Left ventricle myocardium inferior (tissue), 1 donor: ENCODE data around the gene TMEM38B. TPM values are rescaled to one million over a fixed set of nuclear protein-coding genes. Genes with fewer than 3 reads are reported as not detected.

ENCODE experiments used
- DNase-seq: peaks from one replicate; pipeline ENCODE4 v3.0.0-alpha.2; 2020
- H3K27ac ChIP-seq: fragments of 200-600 bp; replicated peaks from 2 replicates; pipeline ENCODE4 v1.8.0; 2021
- H3K27me3 ChIP-seq: fragments of 200-600 bp; 2 replicates; pipeline ENCODE4 v1.8.0; 2021; ENCODE audit warnings: low read depth
- H3K36me3 ChIP-seq: fragments of 200-600 bp; 2 replicates; pipeline ENCODE4 v1.8.0; 2021
- H3K4me1 ChIP-seq: fragments of 200-600 bp; 2 replicates; pipeline ENCODE4 v1.8.0; 2021
- H3K4me3 ChIP-seq: fragments of 200-600 bp; 2 replicates; pipeline ENCODE4 v1.8.0; 2021; ENCODE audit warnings: mild to moderate bottlenecking, moderate library complexity
- H3K9me3 ChIP-seq: fragments of 200-600 bp; replicated peaks from 2 replicates; pipeline ENCODE4 v1.8.0; 2021
- intact Hi-C: fragments of 100-400 bp; cut with micrococcal nuclease; formaldehyde crosslinking; loops from one replicate; pipeline ENCODE4 v1.11.0; 2022
- total RNA-seq: library from RNA; stranded (reverse); fragmentation: NEBNext Ultra II Directional; extraction: Animal tissue kit (Norgen Biotek cat#: 25700); gene quantifications from one replicate; pipeline ENCODE4 v1.2.1, GENCODE V29; 2021
- TF ChIP-seq, protein P1 (sequence below): fragments of 200-600 bp; IDR thresholded peaks from 2 replicates; pipeline ENCODE4 v1.8.0; 2021; ENCODE audit warnings: antibody characterized with exemption, mild to moderate bottlenecking, borderline replicate concordance
- donor health status: DM: no; HTN: yes; CAD: no; lungs with severe emphysema.

The TMEM38B gene
- total RNA-seq, 1 donor from 2014 or later, result 63.2 TPM

DNA sequence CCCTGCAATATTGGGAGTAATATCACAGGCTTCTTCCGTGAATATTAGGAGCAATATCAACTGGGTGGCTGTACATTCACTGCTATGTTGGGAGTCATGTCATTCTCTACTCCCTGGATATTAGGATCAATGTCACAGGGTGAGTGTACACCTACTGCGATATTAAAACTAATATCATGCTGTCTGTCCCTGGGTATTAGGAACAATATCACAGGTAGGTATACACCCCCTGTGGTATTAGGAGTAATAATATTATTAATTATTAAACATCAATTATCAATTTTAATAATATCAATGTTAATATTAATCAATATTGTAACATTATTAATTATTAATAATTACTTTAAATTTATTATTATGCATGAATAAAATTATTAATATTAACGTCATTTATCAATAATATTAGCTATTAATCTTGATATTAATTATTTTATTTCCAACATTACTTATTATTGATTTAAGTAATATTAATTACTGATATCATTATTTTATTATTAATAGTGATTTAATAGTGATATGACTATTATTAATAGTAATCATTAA lies 121.9 kb downstream of the TMEM38B start:
- Histone ChIP-seq H3K27me3 (no peaks in the 10 kb centered on the region), H3K4me1 (no peaks in the 10 kb centered on the region), H3K27ac (no peak overlapping the region), H3K4me3 (no peak overlapping the region), H3K9me3 (peaks cover 15% of the 10 kb centered on the region), H3K36me3 (no peaks in the 10 kb centered on the region)
- DNase-seq, result no peak
- TF ChIP-seq, protein P1, sequence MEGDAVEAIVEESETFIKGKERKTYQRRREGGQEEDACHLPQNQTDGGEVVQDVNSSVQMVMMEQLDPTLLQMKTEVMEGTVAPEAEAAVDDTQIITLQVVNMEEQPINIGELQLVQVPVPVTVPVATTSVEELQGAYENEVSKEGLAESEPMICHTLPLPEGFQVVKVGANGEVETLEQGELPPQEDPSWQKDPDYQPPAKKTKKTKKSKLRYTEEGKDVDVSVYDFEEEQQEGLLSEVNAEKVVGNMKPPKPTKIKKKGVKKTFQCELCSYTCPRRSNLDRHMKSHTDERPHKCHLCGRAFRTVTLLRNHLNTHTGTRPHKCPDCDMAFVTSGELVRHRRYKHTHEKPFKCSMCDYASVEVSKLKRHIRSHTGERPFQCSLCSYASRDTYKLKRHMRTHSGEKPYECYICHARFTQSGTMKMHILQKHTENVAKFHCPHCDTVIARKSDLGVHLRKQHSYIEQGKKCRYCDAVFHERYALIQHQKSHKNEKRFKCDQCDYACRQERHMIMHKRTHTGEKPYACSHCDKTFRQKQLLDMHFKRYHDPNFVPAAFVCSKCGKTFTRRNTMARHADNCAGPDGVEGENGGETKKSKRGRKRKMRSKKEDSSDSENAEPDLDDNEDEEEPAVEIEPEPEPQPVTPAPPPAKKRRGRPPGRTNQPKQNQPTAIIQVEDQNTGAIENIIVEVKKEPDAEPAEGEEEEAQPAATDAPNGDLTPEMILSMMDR, result no peak
- intact Hi-C loops, result no loop called here

DNA sequence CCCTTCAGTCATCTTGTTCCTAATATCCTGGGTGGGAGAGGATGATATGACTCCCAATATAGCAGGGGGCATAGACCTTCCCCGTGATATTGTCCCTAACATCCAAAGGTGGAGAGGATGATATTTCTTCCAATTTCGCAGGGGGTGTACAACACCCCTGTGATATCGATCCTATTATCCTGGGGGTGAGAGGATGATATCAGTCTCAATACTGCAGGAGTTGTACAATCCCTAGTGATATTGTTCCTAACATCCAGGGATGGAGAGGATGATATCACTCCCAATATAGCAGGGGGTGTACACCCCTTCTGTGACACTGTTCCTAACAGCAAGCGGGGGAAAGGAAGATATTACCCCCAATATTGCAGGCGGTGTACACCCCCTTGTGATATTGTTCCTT lies 122.6 kb downstream of the TMEM38B start:
- TF ChIP-seq, protein P1, result no peak
- no peaks in the 10 kb centered on the region for H3K36me3 ChIP-seq
- no peaks in the 10 kb centered on the region for H3K4me1 ChIP-seq
- H3K27ac ChIP-seq, result no peak overlapping the region
- H3K27me3 ChIP-seq, result no peaks in the 10 kb centered on the region
- peaks cover 15% of the 10 kb centered on the region for H3K9me3 ChIP-seq
- H3K4me3 ChIP-seq, result no peak overlapping the region
- intact Hi-C loops, result no loop called here
- no peak for DNase-seq

DNA sequence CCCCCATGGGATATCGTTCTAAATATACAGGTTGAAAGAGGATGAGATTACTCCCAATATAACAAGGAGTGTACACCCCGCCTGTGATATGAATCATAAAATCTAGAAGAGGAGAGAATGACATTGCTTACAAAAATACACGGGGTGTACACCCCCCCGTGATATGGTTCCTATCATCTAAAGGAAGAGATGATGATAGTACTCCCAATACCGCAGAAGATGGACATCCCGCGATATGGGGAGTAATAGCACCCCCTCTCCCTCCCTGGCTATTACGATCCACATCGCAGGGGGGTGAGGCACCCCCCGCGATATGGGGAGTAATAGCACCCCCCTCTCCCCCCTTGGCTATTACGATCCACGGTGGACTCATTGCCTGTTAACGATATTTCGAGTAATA lies 124.6 kb downstream of the TMEM38B start:
- no peaks in the 10 kb centered on the region for H3K27me3 ChIP-seq
- peaks cover 31% of the 10 kb centered on the region for H3K9me3 ChIP-seq

DNA sequence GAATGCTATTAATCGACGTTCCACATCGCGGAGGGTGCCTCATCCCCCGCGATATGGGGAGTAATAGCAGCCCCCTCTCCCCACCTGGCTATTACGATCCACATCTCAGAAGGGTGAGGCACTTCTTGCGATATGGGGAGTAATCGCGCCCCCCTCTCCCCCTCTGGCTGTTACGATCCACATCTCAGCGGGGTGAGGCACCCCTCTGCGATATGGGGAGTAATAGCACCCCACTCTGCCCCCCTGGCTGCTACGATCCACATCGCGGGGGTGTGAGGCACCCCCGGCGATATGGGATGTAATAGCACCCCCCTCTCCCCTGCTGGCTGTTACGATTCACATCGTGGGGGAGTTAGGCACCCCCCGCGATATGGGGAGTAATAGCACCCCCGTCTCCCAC lies 128.5 kb downstream of the TMEM38B start:
- Histone ChIP-seq H3K27ac (no peak overlapping the region), H3K27me3 (no peaks in the 10 kb centered on the region), H3K4me3 (no peak overlapping the region), H3K4me1 (no peaks in the 10 kb centered on the region), H3K36me3 (no peaks in the 10 kb centered on the region), H3K9me3 (peaks cover 37% of the 10 kb centered on the region)
- DNase-seq, result no peak
- intact Hi-C loops, result no loop called here
- TF ChIP-seq, protein P1, result no peak

More for the DNA sequence above, 124.6 kb downstream of the TMEM38B start:
- H3K4me3 ChIP-seq, result no peak overlapping the region
- H3K4me1 ChIP-seq, result no peaks in the 10 kb centered on the region
- H3K27ac ChIP-seq, result no peak overlapping the region
- intact Hi-C loops, result no loop called here
- no peak for DNase-seq
- TF ChIP-seq, protein P1, result no peak
- H3K36me3 ChIP-seq, result no peaks in the 10 kb centered on the region

Other genes with a start within 250 kb of the TMEM38B start
- gene FSD1L, start 246.5 kb upstream of the TMEM38B start, total RNA-seq, result 7.6 TPM
- 9.7 TPM for gene FKTN, start 136.4 kb upstream of the TMEM38B start, total RNA-seq
- not detected for gene TAL2, start 32.1 kb upstream of the TMEM38B start, total RNA-seq